Activated naive CD4-positive, alpha-beta T cell treated with Interleukin-2 at 50 U/mL for 16 hours (primary cell): Measurements from ENCODE around the gene FXYD7.
"Not testable (repeated sequence)": the region's sequence is repeated elsewhere in the genome, so short reads cannot be mapped to it uniquely, and the experiment has no call there.

Experiments used
- DNase-seq: peaks from one replicate; pipeline ENCODE4 v3.0.0-alpha.2; 2020

FXYD7 gene

GRCh38 chr19:35167251-35168119 is 24.4 kb downstream of the FXYD7 start:
- DNase-seq = no peak

GRCh38 chr19:35168196-35168595 is 25.1 kb downstream of the FXYD7 start:
- DNase-seq = no peak

- DNase-seq = peak; percentile 31
Measured at GRCh38 chr19:35169221-35169995, 26.4 kb downstream of the FXYD7 start.

DNA sequence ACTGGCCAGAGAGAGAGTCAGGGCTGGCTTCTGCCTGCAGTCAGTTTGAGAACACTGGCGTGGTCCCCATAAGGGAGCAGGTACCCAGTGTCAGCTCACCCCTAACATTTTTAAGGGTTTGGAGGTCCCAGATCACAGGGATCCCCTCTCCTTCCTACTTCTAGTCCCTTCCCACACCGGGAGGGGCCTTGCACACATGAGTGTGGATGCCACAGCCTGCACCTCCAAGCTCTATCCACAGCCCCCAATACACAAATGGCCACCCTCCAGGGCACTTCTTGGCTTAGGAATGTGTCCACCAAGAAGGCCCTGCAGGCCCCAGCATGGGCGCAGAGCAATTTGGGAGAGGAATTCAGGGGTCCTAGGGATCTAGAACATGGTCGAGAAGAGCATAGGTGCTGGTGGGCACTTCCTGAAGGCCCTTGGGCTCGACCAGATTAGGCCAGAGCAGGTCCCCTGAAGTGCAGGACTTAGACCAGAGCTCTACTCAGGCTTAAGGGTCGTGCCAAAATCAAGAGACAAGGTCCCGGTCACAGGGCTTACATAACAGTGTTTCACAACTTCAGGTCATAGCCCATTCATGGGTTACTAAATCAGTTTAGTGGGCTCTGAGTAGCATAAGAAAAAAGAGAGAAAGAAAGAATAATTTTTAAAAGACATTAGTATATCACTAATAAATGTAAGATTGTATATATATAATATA is 27.5 kb downstream of the FXYD7 start:
- no peak for DNase-seq

- no peak for DNase-seq
Measured at GRCh38 chr19:35171730-35172129, 28.7 kb downstream of the FXYD7 start.

DNA sequence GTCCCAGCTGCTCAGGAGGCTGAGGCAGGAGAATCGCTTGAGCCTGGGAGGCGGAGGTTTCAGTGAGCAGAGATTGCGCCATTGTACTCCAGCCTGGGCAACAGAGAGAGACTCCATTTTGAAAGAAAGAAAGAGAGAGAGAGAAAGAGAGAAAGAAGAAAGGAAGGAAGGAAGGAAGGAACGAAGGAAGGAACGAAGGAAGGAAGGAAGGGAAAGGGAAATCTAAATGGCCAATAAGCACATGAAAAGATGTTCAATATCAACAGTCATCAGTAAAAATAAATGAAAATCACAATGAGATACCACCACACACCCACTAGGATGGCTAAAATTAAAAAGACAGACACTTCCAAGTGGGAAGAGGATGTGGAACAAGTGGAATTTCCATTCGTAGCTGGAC is 31.2 kb downstream of the FXYD7 start:
- DNase-seq = no peak

DNA sequence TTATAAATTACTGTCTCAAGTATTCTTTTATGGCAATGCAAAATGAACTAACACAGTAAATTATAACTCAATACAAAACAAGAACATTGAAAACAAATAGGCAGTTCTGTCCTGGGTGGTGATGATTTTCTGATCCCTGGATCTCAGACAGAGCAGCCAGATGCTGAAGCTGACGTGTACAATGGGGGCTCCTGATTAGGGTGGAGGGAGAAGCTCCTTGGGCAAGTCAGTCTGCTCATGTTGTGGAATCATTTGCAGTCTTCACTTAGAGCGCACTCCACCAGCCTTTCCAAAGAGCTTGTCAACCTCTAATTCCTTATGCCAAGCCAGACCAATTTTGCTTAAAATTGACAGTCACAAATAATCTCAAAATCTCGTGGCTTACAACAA is 33.1 kb downstream of the FXYD7 start:
- DNase-seq = no peak

DNA sequence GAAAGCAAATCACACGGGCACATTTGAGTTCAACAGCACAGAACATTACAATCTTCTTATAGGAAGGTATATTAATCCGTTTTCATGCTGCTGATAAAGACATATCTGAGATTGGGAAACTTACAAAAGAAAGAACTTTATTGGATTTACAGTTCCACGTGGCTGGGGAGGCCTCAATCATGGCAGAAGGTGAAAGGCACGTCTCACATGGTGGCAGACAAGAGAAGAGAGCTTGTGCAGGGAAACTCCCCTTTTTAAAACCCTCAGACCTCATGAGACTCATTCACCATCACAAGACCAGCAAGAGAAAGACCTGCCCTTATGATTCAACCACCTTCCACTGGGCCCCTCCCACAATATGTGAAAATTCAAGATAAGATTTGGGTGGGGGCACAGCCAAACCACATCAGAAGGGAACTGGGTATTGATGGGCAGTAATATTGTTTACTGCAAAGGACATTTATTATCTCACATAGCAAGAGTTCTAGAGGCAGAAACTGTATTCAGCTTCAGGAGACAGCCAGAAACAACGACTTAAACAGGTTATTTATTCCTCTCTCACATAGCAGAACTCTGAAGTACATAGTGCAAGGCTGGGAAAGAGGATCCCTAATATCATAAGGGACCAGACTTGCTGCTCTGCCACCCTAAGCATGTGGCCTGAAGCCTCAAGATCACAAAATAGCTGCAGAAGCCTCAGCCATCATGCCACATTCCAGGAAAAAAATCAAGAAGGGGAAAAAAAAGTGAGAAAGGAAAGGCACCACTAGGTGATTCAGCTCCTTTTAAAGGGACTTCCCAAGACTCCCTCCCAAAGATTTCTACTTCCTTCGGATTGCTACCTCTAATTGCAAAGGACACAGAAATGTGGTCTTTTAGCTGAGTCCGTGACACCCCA is 34.6 kb downstream of the FXYD7 start:
- no peak for DNase-seq

- no peak for DNase-seq
Measured at GRCh38 chr19:35178701-35179100, 35.6 kb downstream of the FXYD7 start.

GRCh38 chr19:35179830-35180229 is 36.8 kb downstream of the FXYD7 start:
- DNase-seq = no peak

GRCh38 chr19:35181387-35181786 is 38.3 kb downstream of the FXYD7 start:
- no peak for DNase-seq

- no peak for DNase-seq
Measured at GRCh38 chr19:35184267-35184666, 41.2 kb downstream of the FXYD7 start.

DNA sequence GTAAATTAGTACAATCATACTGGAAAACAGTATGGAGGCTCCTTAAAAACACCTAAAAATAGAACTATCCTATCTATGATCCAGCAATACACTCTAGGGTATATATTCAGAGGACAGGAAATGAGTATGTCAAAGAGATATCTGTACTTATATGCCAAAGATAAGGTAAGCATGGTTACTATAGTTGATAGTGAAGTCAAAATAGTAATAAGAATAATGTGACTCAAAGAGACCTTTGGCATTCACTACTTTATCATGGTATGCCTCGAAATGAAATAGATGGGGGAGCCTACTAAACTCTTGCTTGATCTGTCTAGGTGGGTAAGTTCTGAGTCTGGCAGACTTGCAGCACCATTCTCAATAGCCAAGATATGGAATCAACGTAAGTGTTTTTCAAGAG is 41.8 kb downstream of the FXYD7 start:
- no peak for DNase-seq

DNA sequence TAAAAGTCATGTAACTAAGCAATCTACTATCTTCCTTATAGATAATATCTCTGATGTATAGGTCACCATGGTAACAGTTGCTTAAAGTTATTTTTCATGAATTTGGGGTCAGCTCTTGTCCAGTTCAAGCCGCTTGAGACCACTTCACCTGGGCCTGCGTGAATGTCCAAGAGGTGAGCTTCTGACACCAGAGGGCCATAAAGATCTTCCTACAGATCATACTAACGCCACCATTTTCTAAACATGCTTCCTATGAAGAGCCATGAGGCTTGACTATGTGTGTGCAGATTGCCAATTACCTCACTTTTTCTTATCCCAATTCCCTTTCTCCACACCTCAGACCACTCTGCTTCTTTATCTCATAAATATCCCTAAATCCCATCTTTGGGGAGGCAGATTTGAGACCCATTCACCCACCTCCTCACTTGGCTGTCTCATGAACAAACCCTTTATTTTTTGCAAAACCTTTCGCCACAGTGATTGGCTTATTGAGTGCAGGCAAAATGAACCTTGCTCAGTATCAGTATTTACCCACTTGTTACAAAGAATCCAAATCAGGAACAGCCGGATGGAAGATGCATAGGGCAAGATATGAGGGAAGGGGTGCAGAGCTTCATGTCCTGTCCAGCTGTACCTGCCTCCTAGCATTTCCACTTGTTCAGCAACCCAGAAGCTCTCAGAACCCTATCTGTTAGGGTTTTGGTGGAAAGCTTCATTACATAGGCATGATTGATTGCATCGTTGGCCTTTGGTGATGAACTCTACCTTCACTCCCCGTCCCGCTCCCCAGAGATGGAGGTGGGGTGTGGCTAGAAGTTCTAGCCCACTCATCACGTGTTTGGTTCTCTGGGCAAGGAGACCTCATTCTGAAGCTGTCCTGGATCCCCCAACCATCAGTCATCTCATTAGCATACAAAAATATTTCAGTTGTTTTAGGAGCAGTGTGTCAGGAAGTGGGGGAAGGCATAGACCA is 51.2 kb downstream of the FXYD7 start:
- no peak for DNase-seq

DNA sequence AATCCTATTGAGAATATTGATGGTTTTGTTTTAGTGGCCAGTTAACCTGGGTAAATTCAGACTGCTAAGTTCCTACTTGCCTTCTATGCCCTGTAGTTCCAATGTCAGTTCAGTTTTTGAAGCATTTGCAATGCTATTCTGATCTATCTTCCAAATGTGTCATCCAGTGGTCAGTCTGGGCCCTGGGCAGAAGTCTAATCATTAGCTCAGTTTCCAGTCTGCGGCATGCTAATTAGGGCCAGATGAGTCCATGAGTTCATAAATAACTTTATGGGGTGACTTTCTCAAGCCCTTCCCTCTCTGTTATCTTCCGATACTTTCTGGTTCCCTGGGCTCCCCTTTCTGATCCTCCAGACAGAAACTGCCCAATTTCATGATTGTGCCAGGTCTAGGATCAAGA is 52.8 kb downstream of the FXYD7 start:
- DNase-seq = no peak

DNA sequence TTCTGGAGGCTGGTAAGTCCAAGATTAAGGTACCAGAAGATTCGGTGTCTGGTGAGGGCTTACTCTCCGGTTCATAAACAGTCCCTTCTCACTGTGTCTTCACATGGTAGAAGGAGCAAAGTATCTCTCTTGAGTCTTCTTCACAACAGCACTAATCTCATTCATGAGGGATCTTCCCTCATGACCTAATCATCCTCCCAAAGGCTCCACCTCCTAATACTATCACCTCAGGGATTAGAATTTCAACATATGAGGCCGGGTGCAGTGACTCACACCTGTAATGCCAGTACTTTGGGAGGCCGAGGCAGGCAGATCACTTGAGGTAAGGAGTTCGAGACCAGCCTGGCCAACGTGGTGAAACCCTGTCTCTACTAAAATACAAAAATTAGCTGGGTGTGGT is 53.8 kb downstream of the FXYD7 start:
- not testable (repeated sequence) for DNase-seq

GRCh38 chr19:35199481-35199880 is 56.4 kb downstream of the FXYD7 start:
- no peak for DNase-seq

- no peak for DNase-seq
Measured at GRCh38 chr19:35202722-35203688, 60.0 kb downstream of the FXYD7 start.
